NCI-H510A treated with DMSO at 0.1 percent for 48 hours (cell line): ENCODE measurements around the gene STMN1.

Source experiments
- DNase-seq: peaks from one replicate; lab custom pipeline; 2025; lab: John Stamatoyannopoulos, UW

Gene STMN1

GRCh38 chr1:25871086-25871703, 35.0 kb downstream of the STMN1 start:
- no peak for DNase-seq

GRCh38 chr1:25870614-25871013, 35.6 kb downstream of the STMN1 start:
- DNase-seq, result no peak

GRCh38 chr1:25869909-25870606, 36.2 kb downstream of the STMN1 start:
- DNase-seq, result no peak

GRCh38 chr1:25867210-25867991, 38.8 kb downstream of the STMN1 start:
- no peak for DNase-seq

GRCh38 chr1:25866288-25866687, 39.9 kb downstream of the STMN1 start:
- no peak for DNase-seq

- DNase-seq, result no peak
These were observed 41.8 kb downstream of the STMN1 start for GRCh38 chr1:25864434-25864833.

GRCh38 chr1:25863486-25864262, 42.5 kb downstream of the STMN1 start:
- DNase-seq, result no peak

- no peak for DNase-seq
These were observed 43.3 kb downstream of the STMN1 start for GRCh38 chr1:25862785-25863485.

GRCh38 chr1:25861316-25862286, 44.6 kb downstream of the STMN1 start:
- DNase-seq, result no peak

GRCh38 chr1:25858906-25859789, 47.1 kb downstream of the STMN1 start, which contains the start of gene AUNIP:
Gene AUNIP, minus strand, starts transcription at chr1:25859457. Its CDS starts 100 bp downstream, at chr1:25859357.
- peak; percentile 86 for DNase-seq

- peak; percentile 4 for DNase-seq
These were observed 47.7 kb downstream of the STMN1 start for GRCh38 chr1:25858494-25858893.

- DNase-seq, result no peak
These were observed 49.4 kb downstream of the STMN1 start for GRCh38 chr1:25856856-25857255.

GRCh38 chr1:25854554-25854953, 51.7 kb downstream of the STMN1 start:
- peak; percentile 3 for DNase-seq
